ENCODE data around the gene GPR55.

DNA sequence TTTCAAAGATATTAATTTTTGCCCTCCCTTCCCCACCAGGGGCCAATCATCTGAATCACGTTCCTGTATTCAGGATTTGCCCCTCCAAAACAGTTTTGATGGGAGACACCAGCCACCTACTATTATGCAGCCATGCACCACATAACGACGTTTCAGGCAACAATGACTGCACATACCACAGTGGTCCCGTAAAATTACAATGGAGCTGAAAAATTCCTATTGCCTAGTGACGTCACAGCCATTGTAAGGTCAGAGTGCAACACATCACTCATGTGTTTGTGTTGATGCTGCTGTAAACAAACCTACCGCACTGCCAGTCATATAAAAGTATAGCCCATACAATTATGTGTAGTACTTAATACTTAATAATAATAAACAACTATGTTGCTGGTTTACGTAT, 37.7 kb downstream of the GPR55 start:
- TF ChIP-seq, protein P1, sequence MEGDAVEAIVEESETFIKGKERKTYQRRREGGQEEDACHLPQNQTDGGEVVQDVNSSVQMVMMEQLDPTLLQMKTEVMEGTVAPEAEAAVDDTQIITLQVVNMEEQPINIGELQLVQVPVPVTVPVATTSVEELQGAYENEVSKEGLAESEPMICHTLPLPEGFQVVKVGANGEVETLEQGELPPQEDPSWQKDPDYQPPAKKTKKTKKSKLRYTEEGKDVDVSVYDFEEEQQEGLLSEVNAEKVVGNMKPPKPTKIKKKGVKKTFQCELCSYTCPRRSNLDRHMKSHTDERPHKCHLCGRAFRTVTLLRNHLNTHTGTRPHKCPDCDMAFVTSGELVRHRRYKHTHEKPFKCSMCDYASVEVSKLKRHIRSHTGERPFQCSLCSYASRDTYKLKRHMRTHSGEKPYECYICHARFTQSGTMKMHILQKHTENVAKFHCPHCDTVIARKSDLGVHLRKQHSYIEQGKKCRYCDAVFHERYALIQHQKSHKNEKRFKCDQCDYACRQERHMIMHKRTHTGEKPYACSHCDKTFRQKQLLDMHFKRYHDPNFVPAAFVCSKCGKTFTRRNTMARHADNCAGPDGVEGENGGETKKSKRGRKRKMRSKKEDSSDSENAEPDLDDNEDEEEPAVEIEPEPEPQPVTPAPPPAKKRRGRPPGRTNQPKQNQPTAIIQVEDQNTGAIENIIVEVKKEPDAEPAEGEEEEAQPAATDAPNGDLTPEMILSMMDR (optimal IDR thresholded peaks at IDR 0.05 in 1 of 3, IDR thresholded peaks at IDR 0.05 in 1 of 3, conservative IDR thresholded peaks at IDR 0.05 in 1 of 3; ENCODE audit: extremely low read depth in 1 of 3, insufficient read depth in 2 of 3, low read length in 3 of 3): no peak
- TF ChIP-seq EZH2 (IDR thresholded peaks at IDR 0.05; ENCODE audit: low read length): no peak
